Panc1 (cell line): ENCODE measurements around the gene ERCC3. TPM values are rescaled to one million over a fixed set of nuclear protein-coding genes. Genes with fewer than 3 reads are reported as not detected.

Experiments used
- ATAC-seq: fragments of 200-7000 bp; cut with Tn5 transposase; 2 replicates; pipeline ENCODE4 v1.9.1; 2020; ENCODE audit warnings: mild to moderate bottlenecking, moderate library complexity
- BruUV-seq: library from RNA; stranded (reverse); fragments of 400-500 nt; replicated peaks from 2 replicates; lab custom pipeline; 2021; lab: Mats Ljungman, UMichigan
- CTCF ChIA-PET: fragments of 300-600 bp; sonication (Branson Sonifier 250); formaldehyde crosslinking; loops from one replicate; lab custom pipeline; 2022; ENCODE audit warnings: antibody characterized with exemption; lab: Charles Lee
- POLR2A ChIA-PET: fragments of 300-600 bp; sonication (Branson Sonifier 250); formaldehyde crosslinking; loops from one replicate; lab custom pipeline; 2022; ENCODE audit warnings: antibody characterized with exemption; lab: Charles Lee
- DNase-seq: peaks from one replicate; pipeline ENCODE4 v3.0.0-alpha.2; 2010; ENCODE audit warnings: low read depth, low spot score
- H3K27ac ChIP-seq: 2 replicates; pipeline ENCODE4 v1.5.1; 2011; ENCODE audit warnings: mild to moderate bottlenecking, low read length, inconsistent platforms
- H3K27me3 ChIP-seq: fragments of 200-500 bp; sonication (Bioruptor generic); 2 replicates; pipeline ENCODE4 v1.6.0; 2014; ENCODE audit warnings: low read length, inconsistent platforms; ENCODE audit not compliant: control insufficient read depth, insufficient read depth
- H3K36me3 ChIP-seq: fragments of 200-500 bp; sonication (Bioruptor generic); 2 replicates; pipeline ENCODE4 v1.5.1; 2014; ENCODE audit warnings: inconsistent platforms, mild to moderate bottlenecking, low read length, moderate library complexity; ENCODE audit not compliant: control insufficient read depth, insufficient read depth
- H3K4me1 ChIP-seq: 2 replicates; pipeline ENCODE4 v1.5.1; 2011; ENCODE audit warnings: inconsistent platforms, mild to moderate bottlenecking, low read length, moderate library complexity; ENCODE audit not compliant: control insufficient read depth, insufficient read depth
- H3K4me3 ChIP-seq, 2 experiments: 2 replicates each; pipeline ENCODE4 v1.5.1; 2011 to 2012; ENCODE audit warnings: low read depth in 2 of 2, low read length in 2 of 2, mild to moderate bottlenecking in 2 of 2, inconsistent platforms in 1 of 2, moderate library complexity in 1 of 2
- H3K9me3 ChIP-seq: fragments of 200-500 bp; sonication (Bioruptor generic); 2 replicates; pipeline ENCODE4 v1.5.1; 2014; ENCODE audit warnings: low read depth, mild to moderate bottlenecking, inconsistent platforms, low read length, moderate library complexity; ENCODE audit not compliant: control insufficient read depth, insufficient read depth
- POLR2AphosphoS5 ChIP-seq: IDR thresholded peaks from 2 replicates; pipeline ENCODE4 v1.6.1; 2012; ENCODE audit warnings: mild to moderate bottlenecking, low read depth, low read length, moderate library complexity
- SIN3A ChIP-seq: IDR thresholded peaks from 2 replicates; pipeline ENCODE4 v1.6.1; 2012; ENCODE audit warnings: low read depth, mild to moderate bottlenecking, low read length, moderate library complexity, borderline replicate concordance; ENCODE audit not compliant: insufficient read depth
- TCF7L2 ChIP-seq: IDR thresholded peaks from 2 replicates; pipeline ENCODE4 v1.6.1; 2011; ENCODE audit warnings: mild to moderate bottlenecking, low read depth, low read length, inconsistent platforms
- in situ Hi-C: cut with HindIII; loops from 2 replicates; pipeline ENCODE4 v1.10.0; 2016; ENCODE audit warnings: low sequenced_read_pairs, low pct_unique_long_range_greater_than_20kb
- intact Hi-C: fragments of 100-400 bp; cut with micrococcal nuclease; formaldehyde crosslinking; loops from one replicate; pipeline ENCODE4 v1.10.0; 2022; ENCODE audit not compliant: unreplicated experiment
- total RNA-seq: library from RNA; stranded (reverse); gene quantifications from one replicate; pipeline ENCODE4 v1.2.1, GENCODE V29; 2021; ENCODE audit not compliant: unreplicated experiment
- TF ChIP-seq, protein P1 (sequence below): fragments of 450-650 bp; IDR thresholded peaks from 2 replicates; pipeline ENCODE4 v1.5.1; 2017; ENCODE audit warnings: mild to moderate bottlenecking
- TF ChIP-seq, protein P2 (sequence below), 2 experiments: IDR thresholded peaks; 2 replicates each; pipeline ENCODE4 v1.6.1; 2011 to 2012; ENCODE audit warnings: low read depth in 2 of 2, control low read depth in 1 of 2, low read length in 1 of 2, mild to moderate bottlenecking in 1 of 2, moderate library complexity in 1 of 2; ENCODE audit not compliant: insufficient read depth in 1 of 2

ERCC3 gene
- total RNA-seq, 1 experiment from 2014 or later: 38.0 TPM

DNA sequence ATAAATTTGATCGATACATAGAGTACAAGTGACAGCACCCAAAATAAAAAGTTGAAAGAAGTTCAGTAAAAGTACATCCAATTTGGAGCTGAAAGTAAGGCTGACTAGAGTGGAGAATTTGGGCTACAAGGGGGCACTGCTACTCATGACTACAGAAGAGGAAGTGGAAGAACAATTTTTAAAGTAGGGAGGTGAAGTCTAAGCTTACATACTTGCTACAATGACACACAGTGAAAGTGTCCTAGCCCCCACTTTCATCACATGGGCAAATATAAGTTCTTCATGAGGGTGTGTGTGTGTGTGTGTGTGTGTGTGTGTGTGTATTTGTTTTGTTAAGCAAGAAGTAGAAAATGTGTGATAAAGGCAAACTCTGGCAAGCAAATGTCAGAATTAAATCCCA is 48.2 kb upstream of the ERCC3 start:
- H3K9me3 ChIP-seq: no peaks in the 10 kb centered on the region
- no peaks in the 10 kb centered on the region for H3K36me3 ChIP-seq
- no peak for ATAC-seq
- intact Hi-C loops (no loop called here), in situ Hi-C loops (no loop called here)
- H3K27ac ChIP-seq: no peak overlapping the region
- no peaks in the 10 kb centered on the region for H3K27me3 ChIP-seq
- H3K4me3 ChIP-seq: no peak overlapping the region
- TF ChIP-seq, protein P1, sequence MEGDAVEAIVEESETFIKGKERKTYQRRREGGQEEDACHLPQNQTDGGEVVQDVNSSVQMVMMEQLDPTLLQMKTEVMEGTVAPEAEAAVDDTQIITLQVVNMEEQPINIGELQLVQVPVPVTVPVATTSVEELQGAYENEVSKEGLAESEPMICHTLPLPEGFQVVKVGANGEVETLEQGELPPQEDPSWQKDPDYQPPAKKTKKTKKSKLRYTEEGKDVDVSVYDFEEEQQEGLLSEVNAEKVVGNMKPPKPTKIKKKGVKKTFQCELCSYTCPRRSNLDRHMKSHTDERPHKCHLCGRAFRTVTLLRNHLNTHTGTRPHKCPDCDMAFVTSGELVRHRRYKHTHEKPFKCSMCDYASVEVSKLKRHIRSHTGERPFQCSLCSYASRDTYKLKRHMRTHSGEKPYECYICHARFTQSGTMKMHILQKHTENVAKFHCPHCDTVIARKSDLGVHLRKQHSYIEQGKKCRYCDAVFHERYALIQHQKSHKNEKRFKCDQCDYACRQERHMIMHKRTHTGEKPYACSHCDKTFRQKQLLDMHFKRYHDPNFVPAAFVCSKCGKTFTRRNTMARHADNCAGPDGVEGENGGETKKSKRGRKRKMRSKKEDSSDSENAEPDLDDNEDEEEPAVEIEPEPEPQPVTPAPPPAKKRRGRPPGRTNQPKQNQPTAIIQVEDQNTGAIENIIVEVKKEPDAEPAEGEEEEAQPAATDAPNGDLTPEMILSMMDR: no peak
- TF ChIP-seq, protein P2, sequence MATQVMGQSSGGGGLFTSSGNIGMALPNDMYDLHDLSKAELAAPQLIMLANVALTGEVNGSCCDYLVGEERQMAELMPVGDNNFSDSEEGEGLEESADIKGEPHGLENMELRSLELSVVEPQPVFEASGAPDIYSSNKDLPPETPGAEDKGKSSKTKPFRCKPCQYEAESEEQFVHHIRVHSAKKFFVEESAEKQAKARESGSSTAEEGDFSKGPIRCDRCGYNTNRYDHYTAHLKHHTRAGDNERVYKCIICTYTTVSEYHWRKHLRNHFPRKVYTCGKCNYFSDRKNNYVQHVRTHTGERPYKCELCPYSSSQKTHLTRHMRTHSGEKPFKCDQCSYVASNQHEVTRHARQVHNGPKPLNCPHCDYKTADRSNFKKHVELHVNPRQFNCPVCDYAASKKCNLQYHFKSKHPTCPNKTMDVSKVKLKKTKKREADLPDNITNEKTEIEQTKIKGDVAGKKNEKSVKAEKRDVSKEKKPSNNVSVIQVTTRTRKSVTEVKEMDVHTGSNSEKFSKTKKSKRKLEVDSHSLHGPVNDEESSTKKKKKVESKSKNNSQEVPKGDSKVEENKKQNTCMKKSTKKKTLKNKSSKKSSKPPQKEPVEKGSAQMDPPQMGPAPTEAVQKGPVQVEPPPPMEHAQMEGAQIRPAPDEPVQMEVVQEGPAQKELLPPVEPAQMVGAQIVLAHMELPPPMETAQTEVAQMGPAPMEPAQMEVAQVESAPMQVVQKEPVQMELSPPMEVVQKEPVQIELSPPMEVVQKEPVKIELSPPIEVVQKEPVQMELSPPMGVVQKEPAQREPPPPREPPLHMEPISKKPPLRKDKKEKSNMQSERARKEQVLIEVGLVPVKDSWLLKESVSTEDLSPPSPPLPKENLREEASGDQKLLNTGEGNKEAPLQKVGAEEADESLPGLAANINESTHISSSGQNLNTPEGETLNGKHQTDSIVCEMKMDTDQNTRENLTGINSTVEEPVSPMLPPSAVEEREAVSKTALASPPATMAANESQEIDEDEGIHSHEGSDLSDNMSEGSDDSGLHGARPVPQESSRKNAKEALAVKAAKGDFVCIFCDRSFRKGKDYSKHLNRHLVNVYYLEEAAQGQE (IDR thresholded peaks at IDR 0.05; ENCODE audit: insufficient read depth in 1 of 2, low read depth in 2 of 2, low read length in 1 of 2): no peak
- TF ChIP-seq POLR2AphosphoS5: no peak
- no peak for TF ChIP-seq SIN3A
- TF ChIP-seq TCF7L2: no peak
- ChIA-PET POLR2A (no interaction called here), CTCF (interaction anchor here (0.6 kb wide), 1 partner anchor 185 kb away, joined by 4 read pairs; no protein-coding TSS in a partner anchor)
- 0 out of 2 replicates have a peak, but pooled peaks cover 6% of the 10 kb centered on the region for H3K4me1 ChIP-seq
- no TSS peak for BruUV-seq
- no peak for DNase-seq

DNA sequence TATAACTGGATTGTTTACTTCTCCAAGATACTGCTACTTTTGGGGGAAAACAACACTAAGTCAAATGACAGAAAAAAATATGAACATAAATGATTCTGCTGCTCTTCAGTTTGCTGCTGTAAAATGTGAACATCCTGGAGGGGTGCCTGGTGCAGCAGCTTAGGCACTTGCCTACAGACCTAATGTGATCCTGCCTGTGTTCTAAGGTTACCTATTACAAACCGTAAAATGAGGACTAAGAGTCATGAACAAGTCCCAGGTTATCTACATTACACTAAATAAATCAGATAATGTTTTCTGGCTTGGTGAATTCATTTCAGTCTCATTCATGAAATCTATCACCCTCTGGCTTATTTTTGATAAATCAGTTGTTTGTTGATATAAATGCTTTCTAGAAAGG is 38.4 kb upstream of the ERCC3 start:
- in situ Hi-C loops: no loop called here
- Histone ChIP-seq H3K27ac (no peak overlapping the region), H3K9me3 (no peaks in the 10 kb centered on the region), H3K4me3 (no peak overlapping the region), H3K27me3 (no peaks in the 10 kb centered on the region), H3K4me1 (no peaks in the 10 kb centered on the region), H3K36me3 (peaks cover 5% of the 10 kb centered on the region; the same call in 1 of the 2 replicates)
- ChIA-PET POLR2A (no interaction called here), CTCF (no interaction called here)
- no peak for ATAC-seq
- BruUV-seq: no TSS peak
- no peak for DNase-seq
- intact Hi-C loops: loop anchor here (5.0 kb wide), 1 partner anchor 85 kb away; the partner anchor contains the start of gene PROC
- TF ChIP-seq, protein P1: no peak
- TF ChIP-seq POLR2AphosphoS5: no peak
- TF ChIP-seq, protein P2 (IDR thresholded peaks at IDR 0.05; ENCODE audit: insufficient read depth in 1 of 2, low read depth in 2 of 2, low read length in 1 of 2): no peak
- no peak for TF ChIP-seq SIN3A
- no peak for TF ChIP-seq TCF7L2
